Measurements from ENCODE around the gene FSIP1.

DNA sequence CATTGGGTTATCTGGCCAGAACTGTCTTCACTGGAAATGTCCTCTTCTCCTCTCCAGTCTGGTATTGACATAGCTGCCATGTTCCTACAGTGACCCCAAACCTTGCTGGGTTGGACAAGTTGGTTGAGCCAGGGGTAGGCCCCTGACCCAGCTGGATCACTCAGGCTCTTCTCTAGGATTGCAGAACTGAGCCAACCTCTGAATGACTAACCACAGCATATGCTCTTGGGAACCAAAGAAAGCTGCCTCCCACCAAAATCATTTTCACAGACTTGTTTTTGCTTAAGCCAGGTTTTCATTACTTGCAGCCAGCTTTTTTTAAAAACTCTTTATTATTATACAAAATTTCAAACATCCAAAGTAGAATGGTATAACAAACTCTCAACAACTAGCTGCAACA, 41.4 kb downstream of the FSIP1 start:
- no peak for TF ChIP-seq POLR2A (IDR thresholded peaks at IDR 0.05)
- TF ChIP-seq, protein P1, sequence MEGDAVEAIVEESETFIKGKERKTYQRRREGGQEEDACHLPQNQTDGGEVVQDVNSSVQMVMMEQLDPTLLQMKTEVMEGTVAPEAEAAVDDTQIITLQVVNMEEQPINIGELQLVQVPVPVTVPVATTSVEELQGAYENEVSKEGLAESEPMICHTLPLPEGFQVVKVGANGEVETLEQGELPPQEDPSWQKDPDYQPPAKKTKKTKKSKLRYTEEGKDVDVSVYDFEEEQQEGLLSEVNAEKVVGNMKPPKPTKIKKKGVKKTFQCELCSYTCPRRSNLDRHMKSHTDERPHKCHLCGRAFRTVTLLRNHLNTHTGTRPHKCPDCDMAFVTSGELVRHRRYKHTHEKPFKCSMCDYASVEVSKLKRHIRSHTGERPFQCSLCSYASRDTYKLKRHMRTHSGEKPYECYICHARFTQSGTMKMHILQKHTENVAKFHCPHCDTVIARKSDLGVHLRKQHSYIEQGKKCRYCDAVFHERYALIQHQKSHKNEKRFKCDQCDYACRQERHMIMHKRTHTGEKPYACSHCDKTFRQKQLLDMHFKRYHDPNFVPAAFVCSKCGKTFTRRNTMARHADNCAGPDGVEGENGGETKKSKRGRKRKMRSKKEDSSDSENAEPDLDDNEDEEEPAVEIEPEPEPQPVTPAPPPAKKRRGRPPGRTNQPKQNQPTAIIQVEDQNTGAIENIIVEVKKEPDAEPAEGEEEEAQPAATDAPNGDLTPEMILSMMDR (IDR thresholded peaks at IDR 0.05) = no peak
